CD4-positive, alpha-beta T cell (primary cell): ENCODE measurements around the gene COG3. TPM values are rescaled to one million over a fixed set of nuclear protein-coding genes. Genes with fewer than 3 reads are reported as not detected.
A peak's percentile ranks its signal among the peaks of the same experiment; 100 is the strongest.

Experiments used
- ATAC-seq: fragments of 200-7000 bp; cut with Tn5 transposase; one replicate; pipeline ENCODE4 v1.10.0; 2022; ENCODE audit warnings: mild to moderate bottlenecking; ENCODE audit not compliant: poor library complexity
- CTCF ChIA-PET: fragments of 350-600 bp; sonication (Branson Sonifier 250); formaldehyde crosslinking; loops from one replicate; lab custom pipeline; 2021; ENCODE audit warnings: antibody characterized with exemption, inconsistent platforms; lab: Charles Lee
- POLR2A ChIA-PET: fragments of 350-600 bp; sonication (Branson Sonifier 250); formaldehyde crosslinking; loops from one replicate; lab custom pipeline; 2021; ENCODE audit warnings: antibody characterized with exemption, inconsistent platforms; lab: Charles Lee
- DNase-seq, 14 experiments: peaks; one replicate each; pipeline ENCODE4 v3.0.0-alpha.2; 2013 to 2020; ENCODE audit warnings: mixed read lengths in 2 of 14
- H3K27ac ChIP-seq, 2 donors: one replicate each; pipeline versions ENCODE4 v1.5.1 to v1.7.0; 2013; ENCODE audit warnings: low read length in 2 of 2, low read depth in 1 of 2, mild to moderate bottlenecking in 1 of 2
- H3K27me3 ChIP-seq, 2 experiments: 1 replicate in 1 of 2; 2 replicates in 1 of 2; pipeline versions ENCODE4 v1.6.1 to v1.7.0; 2013; ENCODE audit warnings: low read length in 2 of 2, control low read depth in 1 of 2, mild to moderate bottlenecking in 1 of 2, moderate library complexity in 1 of 2; ENCODE audit not compliant: insufficient read depth in 2 of 2, control insufficient read depth in 1 of 2
- H3K36me3 ChIP-seq: one replicate; pipeline ENCODE4 v1.6.1; 2013; ENCODE audit warnings: low read length, control low read depth; ENCODE audit not compliant: insufficient read depth
- H3K4me1 ChIP-seq: one replicate; pipeline ENCODE4 v1.6.1; 2013; ENCODE audit warnings: low read length, control low read depth; ENCODE audit not compliant: insufficient read depth
- H3K4me3 ChIP-seq: one replicate; pipeline ENCODE4 v1.5.1; 2013; ENCODE audit warnings: mild to moderate bottlenecking, low read length, moderate library complexity
- H3K9me3 ChIP-seq, 2 experiments: 1 replicate in 1 of 2; 2 replicates in 1 of 2; pipeline versions ENCODE4 v1.6.1 to v1.7.0; 2013; ENCODE audit warnings: low read length in 2 of 2, mild to moderate bottlenecking in 2 of 2, control low read depth in 1 of 2, moderate library complexity in 1 of 2; ENCODE audit not compliant: control insufficient read depth in 1 of 2, insufficient read depth in 1 of 2
- H3K27ac Mint-ChIP-seq: one replicate; pipeline ENCODE4 v1.8.0; 2020; ENCODE audit warnings: mixed read lengths
- H3K27me3 Mint-ChIP-seq: one replicate; pipeline ENCODE4 v1.8.0; 2021; ENCODE audit warnings: mixed read lengths
- H3K36me3 Mint-ChIP-seq: one replicate; pipeline ENCODE4 v1.8.0; 2021; ENCODE audit warnings: low read depth, mixed read lengths
- H3K4me1 Mint-ChIP-seq: one replicate; pipeline ENCODE4 v1.8.0; 2021; ENCODE audit warnings: low read depth, mixed read lengths
- H3K4me3 Mint-ChIP-seq: one replicate; pipeline ENCODE4 v1.8.0; 2020; ENCODE audit warnings: mild to moderate bottlenecking, mixed read lengths
- H3K9me3 Mint-ChIP-seq: one replicate; pipeline ENCODE4 v1.8.0; 2020; ENCODE audit warnings: mixed read lengths
- intact Hi-C, 2 experiments: fragments of 100-400 bp; cut with DNase I in 1 of 2; cut with micrococcal nuclease in 1 of 2; formaldehyde crosslinking; loops; one replicate each; pipeline versions ENCODE4 v1.15.1 to v1.9.0; 2023 to 2025; cut with DNase I, micrococcal nuclease
- total RNA-seq, 174 experiments: library from RNA in 2 of 174; stranded (reverse) in 2 of 174; gene quantifications; one replicate each; pipeline ENCODE4 v1.2.3 and lab custom pipeline; 2021 to 2026
- TF ChIP-seq, protein P1 (sequence below): fragments of 200-600 bp; IDR thresholded peaks from one replicate; pipeline ENCODE4 v1.8.0; 2022; ENCODE audit warnings: antibody characterized with exemption, mild to moderate bottlenecking

Gene COG3
- total RNA-seq, 2 experiments from 2014 or later = 52.8 to 57.0 TPM

DNA sequence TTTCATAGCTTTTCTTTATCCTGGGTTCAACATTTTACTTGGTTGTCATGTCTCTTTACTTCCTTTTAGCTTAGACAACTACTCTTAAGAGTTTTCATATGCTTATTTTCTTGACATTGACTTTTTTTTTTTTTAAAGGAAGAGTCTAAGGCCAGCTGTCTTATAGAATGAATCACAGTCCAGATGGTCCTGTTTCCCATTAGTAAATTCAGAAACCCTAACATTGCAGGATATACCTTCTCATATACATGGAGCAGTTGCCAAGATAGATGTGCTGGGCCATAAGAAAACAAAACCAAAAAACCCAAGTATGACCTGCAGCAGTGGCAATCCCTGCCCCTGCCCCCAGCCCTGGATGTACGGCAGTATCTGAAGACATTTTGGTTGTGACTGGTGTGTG is 72.8 kb downstream of the COG3 start:
- no peaks in the 10 kb centered on the region for H3K4me1 Mint-ChIP-seq
- Histone ChIP-seq H3K4me3 (no peak overlapping the region), H3K27me3 (no peaks in the 10 kb centered on the region), H3K9me3 (no peaks in the 10 kb centered on the region), H3K36me3 (peaks cover 35% of the 10 kb centered on the region), H3K27ac (no peak overlapping the region), H3K4me1 (no peaks in the 10 kb centered on the region)
- TF ChIP-seq, protein P1, sequence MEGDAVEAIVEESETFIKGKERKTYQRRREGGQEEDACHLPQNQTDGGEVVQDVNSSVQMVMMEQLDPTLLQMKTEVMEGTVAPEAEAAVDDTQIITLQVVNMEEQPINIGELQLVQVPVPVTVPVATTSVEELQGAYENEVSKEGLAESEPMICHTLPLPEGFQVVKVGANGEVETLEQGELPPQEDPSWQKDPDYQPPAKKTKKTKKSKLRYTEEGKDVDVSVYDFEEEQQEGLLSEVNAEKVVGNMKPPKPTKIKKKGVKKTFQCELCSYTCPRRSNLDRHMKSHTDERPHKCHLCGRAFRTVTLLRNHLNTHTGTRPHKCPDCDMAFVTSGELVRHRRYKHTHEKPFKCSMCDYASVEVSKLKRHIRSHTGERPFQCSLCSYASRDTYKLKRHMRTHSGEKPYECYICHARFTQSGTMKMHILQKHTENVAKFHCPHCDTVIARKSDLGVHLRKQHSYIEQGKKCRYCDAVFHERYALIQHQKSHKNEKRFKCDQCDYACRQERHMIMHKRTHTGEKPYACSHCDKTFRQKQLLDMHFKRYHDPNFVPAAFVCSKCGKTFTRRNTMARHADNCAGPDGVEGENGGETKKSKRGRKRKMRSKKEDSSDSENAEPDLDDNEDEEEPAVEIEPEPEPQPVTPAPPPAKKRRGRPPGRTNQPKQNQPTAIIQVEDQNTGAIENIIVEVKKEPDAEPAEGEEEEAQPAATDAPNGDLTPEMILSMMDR = no peak
- peak overlapping the region; percentile 5 for H3K27ac Mint-ChIP-seq
- CTCF ChIA-PET = no interaction called here
- POLR2A ChIA-PET = no interaction called here
- DNase-seq (no peak), ATAC-seq (no peak)
- intact Hi-C loops = no loop called here
- peaks cover 46% of the 10 kb centered on the region for H3K36me3 Mint-ChIP-seq
- no peak overlapping the region for H3K4me3 Mint-ChIP-seq
- H3K9me3 Mint-ChIP-seq = no peaks in the 10 kb centered on the region
- no peaks in the 10 kb centered on the region for H3K27me3 Mint-ChIP-seq

DNA sequence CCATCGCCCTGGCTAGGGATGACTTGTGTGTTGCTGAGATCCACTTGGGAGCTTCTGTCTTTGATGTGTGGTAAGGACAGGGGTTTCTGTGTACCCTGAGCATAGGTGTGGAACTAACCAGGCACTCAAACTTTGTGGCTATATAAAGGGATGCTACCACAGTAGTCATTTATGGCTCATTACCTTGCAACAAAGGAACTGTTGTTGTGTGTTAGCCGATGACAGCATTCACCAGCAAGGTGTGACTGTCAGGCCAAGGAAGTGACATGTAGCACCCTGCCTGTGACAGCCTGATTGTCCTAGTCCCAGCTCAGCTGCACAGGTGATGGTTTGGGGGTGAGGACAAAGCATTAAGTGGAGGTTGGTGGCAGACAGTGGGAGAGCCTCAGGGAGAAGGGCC is 73.6 kb downstream of the COG3 start:
- H3K36me3 Mint-ChIP-seq = peaks cover 38% of the 10 kb centered on the region
- ChIA-PET POLR2A (no interaction called here), CTCF (no interaction called here)
- intact Hi-C loops = no loop called here
- H3K27me3 Mint-ChIP-seq = no peaks in the 10 kb centered on the region
- no peaks in the 10 kb centered on the region for H3K4me1 Mint-ChIP-seq
- TF ChIP-seq, protein P1 = no peak
- H3K9me3 Mint-ChIP-seq = no peaks in the 10 kb centered on the region
- H3K4me3 Mint-ChIP-seq = no peak overlapping the region
- no peak overlapping the region for H3K4me3 ChIP-seq
- no peak for ATAC-seq
- peaks cover 27% of the 10 kb centered on the region for H3K36me3 ChIP-seq
- H3K27ac Mint-ChIP-seq = peak overlapping the region; percentile 5
- no peak for DNase-seq
- no peaks in the 10 kb centered on the region for H3K27me3 ChIP-seq
- no peak overlapping the region for H3K27ac ChIP-seq
- no peaks in the 10 kb centered on the region for H3K9me3 ChIP-seq
- no peaks in the 10 kb centered on the region for H3K4me1 ChIP-seq

GRCh38 chr13:45540195-45540594 is 75.5 kb downstream of the COG3 start:
- Mint-ChIP-seq H3K4me3 (no peak overlapping the region), H3K27me3 (no peaks in the 10 kb centered on the region), H3K36me3 (peaks cover 20% of the 10 kb centered on the region), H3K9me3 (no peaks in the 10 kb centered on the region), H3K27ac (no peak overlapping the region), H3K4me1 (no peaks in the 10 kb centered on the region)
- intact Hi-C loops = no loop called here
- H3K4me3 ChIP-seq = no peak overlapping the region
- ATAC-seq = no peak
- no peaks in the 10 kb centered on the region for H3K9me3 ChIP-seq
- DNase-seq = no peak
- CTCF ChIA-PET = no interaction called here
- H3K4me1 ChIP-seq = no peaks in the 10 kb centered on the region
- TF ChIP-seq, protein P1 = no peak
- peaks cover 9% of the 10 kb centered on the region for H3K36me3 ChIP-seq
- H3K27me3 ChIP-seq = no peaks in the 10 kb centered on the region
- no peak overlapping the region for H3K27ac ChIP-seq
- POLR2A ChIA-PET = no interaction called here
